GM19099 (cell line): ENCODE data around the gene RPL35A.

Experiments used
- POLR2A ChIP-seq: IDR thresholded peaks from 3 replicates; pipeline ENCODE4 v1.6.1; 2011; ENCODE audit warnings: low read depth; ENCODE audit not compliant: insufficient read length; ENCODE audit errors: extremely low read depth

RPL35A gene

GRCh38 chr3:197975311-197975710, 25.3 kb downstream of the RPL35A start:
- no peak for TF ChIP-seq POLR2A

- TF ChIP-seq POLR2A: no peak
Measured at GRCh38 chr3:197983076-197983475, 33.1 kb downstream of the RPL35A start.

- TF ChIP-seq POLR2A: no peak
Measured at GRCh38 chr3:197989651-197990050, 39.7 kb downstream of the RPL35A start.

GRCh38 chr3:197994736-197995135, 44.7 kb downstream of the RPL35A start:
- no peak for TF ChIP-seq POLR2A

- TF ChIP-seq POLR2A: no peak
Measured at GRCh38 chr3:197996855-197997254, 46.9 kb downstream of the RPL35A start.

- TF ChIP-seq POLR2A: no peak
Measured at GRCh38 chr3:197997936-197998335, 47.9 kb downstream of the RPL35A start.
